AG09309 (cell line): ENCODE measurements around the gene CPNE1.

Source experiments
- DNase-seq: peaks from one replicate; pipeline ENCODE4 v3.0.0-alpha.2; 2010; ENCODE audit warnings: low read depth
- H3K4me3 ChIP-seq: 2 replicates; pipeline ENCODE4 v1.5.1; 2011; ENCODE audit warnings: mild to moderate bottlenecking, low read depth, low read length, moderate library complexity; ENCODE audit not compliant: control insufficient read depth
- CTCF ChIP-seq: IDR thresholded peaks from 2 replicates; pipeline ENCODE4 v1.5.1; 2011; ENCODE audit warnings: mild to moderate bottlenecking, low read depth, low read length, inconsistent platforms; ENCODE audit not compliant: insufficient read depth, control insufficient read depth; ENCODE audit errors: missing control alignments

CPNE1 gene

GRCh38 chr20:35599776-35600120 lies 65.0 kb downstream of the CPNE1 start:
- no peak for DNase-seq
- TF ChIP-seq CTCF, result no peak
- no peak overlapping the region for H3K4me3 ChIP-seq

- TF ChIP-seq CTCF, result no peak
- no peak overlapping the region for H3K4me3 ChIP-seq
- DNase-seq, result no peak
Measured at GRCh38 chr20:35598899-35599775, 65.6 kb downstream of the CPNE1 start.

DNA sequence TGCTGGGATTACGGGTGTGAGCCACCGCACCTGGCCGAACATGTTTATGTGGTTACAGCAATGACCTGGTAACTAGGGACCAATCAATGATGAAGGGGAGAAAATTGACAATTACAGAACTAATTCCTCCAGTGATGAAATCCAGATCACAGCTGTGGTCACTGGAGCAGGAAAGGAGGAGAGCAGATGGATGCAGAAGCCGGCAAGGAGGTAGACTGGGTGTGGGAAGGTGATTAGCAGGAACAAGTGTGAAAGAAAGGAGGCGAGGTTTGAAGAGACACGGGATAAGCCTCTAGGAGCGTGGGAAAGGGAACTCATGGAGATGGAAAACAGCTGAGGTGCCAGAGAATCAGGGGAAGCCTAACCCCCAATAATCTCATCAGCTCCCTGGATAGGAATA lies 66.2 kb downstream of the CPNE1 start:
- no peak for TF ChIP-seq CTCF
- no peak for DNase-seq
- no peak overlapping the region for H3K4me3 ChIP-seq

GRCh38 chr20:35597186-35597585 lies 67.5 kb downstream of the CPNE1 start:
- no peak for DNase-seq
- H3K4me3 ChIP-seq, result no peak overlapping the region
- no peak for TF ChIP-seq CTCF

GRCh38 chr20:35595901-35596300 lies 68.8 kb downstream of the CPNE1 start:
- no peak for TF ChIP-seq CTCF
- no peak for DNase-seq
- no peak overlapping the region for H3K4me3 ChIP-seq

DNA sequence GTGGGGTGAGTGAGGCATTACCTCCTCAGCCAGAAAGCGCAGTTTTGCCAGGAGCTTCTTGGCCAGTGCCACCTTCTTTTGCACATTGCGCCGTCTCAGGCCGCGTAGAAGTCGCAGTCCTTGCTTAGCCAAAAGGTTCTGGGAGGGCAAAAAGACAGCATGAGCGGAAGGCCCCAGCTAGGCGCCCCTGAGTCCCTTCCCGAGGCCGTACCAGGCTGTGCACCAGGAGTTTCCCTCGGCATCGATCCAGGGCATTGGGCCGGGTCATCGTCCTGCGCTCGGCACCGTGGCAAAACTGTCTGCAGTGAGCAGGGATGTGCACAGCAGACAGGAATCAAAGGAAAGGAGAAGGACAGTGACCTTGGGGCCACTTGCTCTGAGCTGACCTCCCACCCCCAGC lies 69.2 kb downstream of the CPNE1 start:
- no peak for TF ChIP-seq CTCF
- no peak for DNase-seq
- H3K4me3 ChIP-seq, result no peak overlapping the region
